Upper lobe of left lung (tissue), 6 donors: ENCODE results near the gene C2CD4D. TPM values are rescaled to one million over a fixed set of nuclear protein-coding genes. Genes with fewer than 3 reads are reported as not detected.
A peak's percentile ranks its signal among the peaks of the same experiment; 100 is the strongest.
"Not testable (repeated sequence)": the region's sequence is repeated elsewhere in the genome, so short reads cannot be mapped to it uniquely, and the experiment has no call there.

Experiments
- ATAC-seq, 2 donors: fragments of 200-7000 bp; cut with Tn5 transposase; one replicate each; pipeline ENCODE4 v1.9.1; 2022; ENCODE audit warnings: mild to moderate bottlenecking in 2 of 2, moderate library complexity in 2 of 2; ENCODE audit not compliant: low FRiP score in 2 of 2
- DNase-seq, 2 donors: peaks; one replicate each; pipeline ENCODE4 v3.0.0-alpha.2; 2019 to 2020
- H3K27ac ChIP-seq, 4 donors: fragments of 200-600 bp; sonication (generic); one replicate each; pipeline ENCODE4 v1.5.1; 2016 to 2019
- H3K27me3 ChIP-seq, 4 donors: fragments of 200-600 bp; sonication (generic); one replicate each; pipeline ENCODE4 v1.5.1; 2017 to 2019
- H3K36me3 ChIP-seq, 4 donors: fragments of 200-600 bp; sonication (generic); one replicate each; pipeline ENCODE4 v1.5.1; 2016 to 2019
- H3K4me1 ChIP-seq, 4 donors: fragments of 200-600 bp; sonication (generic); one replicate each; pipeline ENCODE4 v1.5.1; 2018 to 2019
- H3K4me3 ChIP-seq, 4 donors: fragments of 200-600 bp; sonication (generic); one replicate each; pipeline ENCODE4 v1.5.1; 2017 to 2019; ENCODE audit warnings: mild to moderate bottlenecking in 2 of 4, moderate library complexity in 1 of 4
- H3K9me3 ChIP-seq, 4 donors: fragments of 200-600 bp; sonication (generic); one replicate each; pipeline ENCODE4 v1.5.1; 2018 to 2019
- CTCF ChIP-seq, 6 experiments: fragments of 450-650 bp in 4 of 6; fragments of 200-600 bp in 2 of 6; sonication (generic) in 2 of 6; IDR thresholded peaks; one replicate each; pipeline ENCODE4 v1.5.1; 2016 to 2019; ENCODE audit warnings: antibody characterized with exemption in 6 of 6
- EP300 ChIP-seq, 4 donors: sonication (generic); formaldehyde crosslinking; IDR thresholded peaks; one replicate each; pipeline ENCODE4 v1.5.1; 2017; ENCODE audit warnings: antibody characterized with exemption in 4 of 4, control low read depth in 2 of 4
- POLR2A ChIP-seq, 4 donors: fragments of 450-650 bp; IDR thresholded peaks; one replicate each; pipeline ENCODE4 v1.5.1; 2016 to 2017; ENCODE audit warnings: antibody characterized with exemption in 4 of 4, mild to moderate bottlenecking in 2 of 4
- POLR2AphosphoS5 ChIP-seq, 2 donors: sonication (generic); formaldehyde crosslinking; IDR thresholded peaks; one replicate each; pipeline ENCODE4 v1.5.1; 2017; ENCODE audit warnings: antibody characterized with exemption in 2 of 2
- WGBS, 2 donors: methylation state at CpG; one replicate each; pipeline ENCODE4 v1.1.5; 2017 to 2018; 5-methylcytosine and 5-hydroxymethylcytosine counted together
- total RNA-seq, 6 donors: library from RNA; depleted of rRNA in 4 of 6; stranded (reverse); fragments of >200 nt in 4 of 6; gene quantifications; one replicate each; pipeline versions ENCODE4 v1.1.0 to v1.2.1, GENCODE V29; 2016 to 2021
- donor health status: DM: no; HTN: no; CAD: no; lungs with moderate emphysema.
- donor health status: DM: no; HTN: yes; CAD: no; lungs with severe emphysema.

The C2CD4D gene
- total RNA-seq, 6 donors from 2014 or later, result 0.29 to 3.6 (median 0.78) TPM; not detected in 2

GRCh38 chr1:151855933-151856332 is 16.3 kb upstream of the C2CD4D start:
- Histone ChIP-seq H3K9me3 (no peaks in the 10 kb centered on the region), H3K4me3 (no peak overlapping the region), H3K4me1 (peaks cover 0 to 9% (median 1%) of the 10 kb centered on the region in 4 donors), H3K27me3 (no peaks in the 10 kb centered on the region), H3K36me3 (no peaks in the 10 kb centered on the region), H3K27ac (no peak overlapping the region)
- no peak for DNase-seq
- TF ChIP-seq POLR2AphosphoS5 (IDR thresholded peaks at IDR 0.05) (no peak), EP300 (IDR thresholded peaks at IDR 0.05) (no peak), POLR2A (IDR thresholded peaks at IDR 0.05) (no peak), CTCF (IDR thresholded peaks at IDR 0.05) (no peak)
- 59 to 69% methylated on average over 4 of the region's 4 CpGs for WGBS, 2 donors
- peak in 1 of 2 donors; percentile 24 for ATAC-seq

GRCh38 chr1:151855516-151855915 is 15.9 kb upstream of the C2CD4D start:
- H3K36me3 ChIP-seq, H3K9me3 ChIP-seq, DNase-seq, H3K4me3 ChIP-seq, H3K27me3 ChIP-seq, H3K27ac ChIP-seq, H3K4me1 ChIP-seq: not testable (repeated sequence)
- WGBS, 2 donors, result 83 to 91% methylated on average over 8 of the region's 8 CpGs
- ATAC-seq, result peak in 1 of 2 donors; percentile 66

- DNase-seq, result no peak
- no peak for TF ChIP-seq CTCF (IDR thresholded peaks at IDR 0.05)
- TF ChIP-seq POLR2AphosphoS5 (IDR thresholded peaks at IDR 0.05), result no peak
- TF ChIP-seq POLR2A (IDR thresholded peaks at IDR 0.05), result no peak
- TF ChIP-seq EP300 (IDR thresholded peaks at IDR 0.05), result no peak
- H3K27me3 ChIP-seq, result no peaks in the 10 kb centered on the region
- peaks cover 0 to 9% (median 2%) of the 10 kb centered on the region in 4 donors for H3K4me1 ChIP-seq
- H3K9me3 ChIP-seq, result no peaks in the 10 kb centered on the region
- 86% methylated on average over 7 of the region's 7 CpGs for WGBS, 2 donors
- ATAC-seq, result no peak
- H3K27ac ChIP-seq, result no peak overlapping the region
- no peak overlapping the region for H3K4me3 ChIP-seq
- no peaks in the 10 kb centered on the region for H3K36me3 ChIP-seq
Measured at GRCh38 chr1:151854658-151855057, 15.0 kb upstream of the C2CD4D start.

- ATAC-seq (no peak), DNase-seq (no peak)
- Histone ChIP-seq H3K4me3 (no peak within 1 kb of the TSS), H3K27ac (no peak within 1 kb of the TSS), H3K27me3 (no peaks in the 10 kb centered on the region), H3K36me3 (no peaks in the 10 kb centered on the region), H3K4me1 (peaks cover 0 to 15% (median 9%) of the 10 kb centered on the region in 4 donors), H3K9me3 (no peaks in the 10 kb centered on the region)
- WGBS, 2 donors, result 75 to 78% methylated on average over 5 of the region's 5 CpGs
- TF ChIP-seq POLR2A (IDR thresholded peaks at IDR 0.05) (no peak), POLR2AphosphoS5 (IDR thresholded peaks at IDR 0.05) (no peak), CTCF (IDR thresholded peaks at IDR 0.05) (no peak), EP300 (IDR thresholded peaks at IDR 0.05) (no peak)
Measured at GRCh38 chr1:151853411-151853943, 13.9 kb upstream of the C2CD4D start, which contains the start of gene THEM5. THEM5 (minus strand) TSS chr1:151853712; CDS start chr1:151853565, 147 bp downstream.

GRCh38 chr1:151852733-151853132 is 13.1 kb upstream of the C2CD4D start:
- WGBS, 2 donors, result 98 to 100% methylated on average over 2 to 4 of the region's 4 CpGs
- no peak for DNase-seq
- peak in 1 of 2 donors; percentile 16 for ATAC-seq
- Histone ChIP-seq H3K27me3 (no peaks in the 10 kb centered on the region), H3K4me1 (peaks cover 0 to 19% (median 11%) of the 10 kb centered on the region in 4 donors), H3K27ac (no peak overlapping the region), H3K36me3 (no peaks in the 10 kb centered on the region), H3K4me3 (no peak overlapping the region), H3K9me3 (no peaks in the 10 kb centered on the region)
- TF ChIP-seq CTCF (IDR thresholded peaks at IDR 0.05) (no peak), POLR2A (IDR thresholded peaks at IDR 0.05) (no peak), EP300 (IDR thresholded peaks at IDR 0.05) (no peak), POLR2AphosphoS5 (IDR thresholded peaks at IDR 0.05) (no peak)
